Parathyroid adenoma (tissue), 2 donors: ENCODE measurements around the gene PRC1.

ENCODE experiments used
- H2AFZ ChIP-seq: fragments of 300-600 bp; sonication (generic); one replicate; pipeline ENCODE4 v1.7.0; 2017; ENCODE audit warnings: antibody characterized with exemption, mild to moderate bottlenecking
- H3K27ac ChIP-seq: fragments of 300-600 bp; sonication (generic); one replicate; pipeline ENCODE4 v1.7.0; 2017
- H3K27me3 ChIP-seq: fragments of 300-600 bp; sonication (generic); one replicate; pipeline ENCODE4 v1.7.0; 2017; ENCODE audit warnings: low read length; ENCODE audit not compliant: control insufficient read depth, insufficient read depth
- H3K36me3 ChIP-seq: fragments of 300-600 bp; sonication (generic); one replicate; pipeline ENCODE4 v1.7.0; 2017; ENCODE audit warnings: low read length; ENCODE audit not compliant: control insufficient read depth, insufficient read depth
- H3K4me1 ChIP-seq: fragments of 300-600 bp; sonication (generic); one replicate; pipeline ENCODE4 v1.7.0; 2017; ENCODE audit warnings: control low read depth
- H3K4me2 ChIP-seq: fragments of 300-600 bp; sonication (generic); one replicate; pipeline ENCODE4 v1.7.0; 2017; ENCODE audit warnings: low read length
- H3K4me3 ChIP-seq: fragments of 300-600 bp; sonication (generic); one replicate; pipeline ENCODE4 v1.7.0; 2017; ENCODE audit warnings: low read depth, low read length
- H3K79me2 ChIP-seq: fragments of 300-600 bp; sonication (generic); one replicate; pipeline ENCODE4 v1.7.0; 2017; ENCODE audit warnings: control low read depth
- H3K9ac ChIP-seq: fragments of 300-600 bp; sonication (generic); one replicate; pipeline ENCODE4 v1.7.0; 2017; ENCODE audit warnings: mild to moderate bottlenecking
- H3K9me3 ChIP-seq: fragments of 300-600 bp; sonication (generic); one replicate; pipeline ENCODE4 v1.7.0; 2017; ENCODE audit warnings: low read length; ENCODE audit not compliant: control insufficient read depth
- TF ChIP-seq, protein P1 (sequence below): fragments of 300-600 bp; sonication (generic); IDR thresholded peaks from one replicate; pipeline ENCODE4 v1.7.0; 2017; ENCODE audit warnings: antibody characterized with exemption, mild to moderate bottlenecking
- donor health status: primary hyperparathyroidism.

PRC1 gene

DNA sequence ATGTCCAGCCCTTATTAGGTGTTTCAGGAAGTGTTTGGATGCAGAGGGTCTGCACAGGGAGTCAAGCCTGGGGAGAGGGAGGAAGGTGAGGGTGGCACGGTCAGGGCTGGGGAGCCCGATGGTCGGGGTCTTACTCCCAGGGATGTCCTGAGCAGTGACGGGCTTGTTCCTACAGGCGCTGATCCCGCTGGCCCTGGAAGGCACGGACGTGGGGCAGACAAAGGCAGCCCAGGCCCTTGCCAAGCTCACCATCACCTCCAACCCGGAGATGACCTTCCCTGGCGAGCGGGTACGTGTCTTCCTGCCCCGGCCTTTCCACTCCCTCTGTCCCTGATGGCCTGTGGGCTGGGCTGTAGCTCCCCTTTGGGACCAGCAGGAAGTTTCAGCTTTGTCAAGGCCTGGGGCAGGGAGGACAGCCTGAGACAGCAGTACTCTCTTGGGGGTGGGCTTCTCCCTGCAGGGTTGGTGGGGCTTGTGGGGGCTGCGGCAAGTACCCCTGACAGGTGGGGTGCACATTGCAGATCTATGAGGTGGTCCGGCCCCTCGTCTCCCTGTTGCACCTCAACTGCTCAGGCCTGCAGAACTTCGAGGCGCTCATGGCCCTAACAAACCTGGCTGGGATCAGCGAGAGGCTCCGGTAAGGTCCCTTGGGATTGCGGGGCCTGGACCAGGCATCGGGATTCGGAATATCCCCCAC is 44.2 kb downstream of the PRC1 start:
- no peak overlapping the region for H3K27ac ChIP-seq
- H3K9me3 ChIP-seq = no peaks in the 10 kb centered on the region
- TF ChIP-seq, protein P1, sequence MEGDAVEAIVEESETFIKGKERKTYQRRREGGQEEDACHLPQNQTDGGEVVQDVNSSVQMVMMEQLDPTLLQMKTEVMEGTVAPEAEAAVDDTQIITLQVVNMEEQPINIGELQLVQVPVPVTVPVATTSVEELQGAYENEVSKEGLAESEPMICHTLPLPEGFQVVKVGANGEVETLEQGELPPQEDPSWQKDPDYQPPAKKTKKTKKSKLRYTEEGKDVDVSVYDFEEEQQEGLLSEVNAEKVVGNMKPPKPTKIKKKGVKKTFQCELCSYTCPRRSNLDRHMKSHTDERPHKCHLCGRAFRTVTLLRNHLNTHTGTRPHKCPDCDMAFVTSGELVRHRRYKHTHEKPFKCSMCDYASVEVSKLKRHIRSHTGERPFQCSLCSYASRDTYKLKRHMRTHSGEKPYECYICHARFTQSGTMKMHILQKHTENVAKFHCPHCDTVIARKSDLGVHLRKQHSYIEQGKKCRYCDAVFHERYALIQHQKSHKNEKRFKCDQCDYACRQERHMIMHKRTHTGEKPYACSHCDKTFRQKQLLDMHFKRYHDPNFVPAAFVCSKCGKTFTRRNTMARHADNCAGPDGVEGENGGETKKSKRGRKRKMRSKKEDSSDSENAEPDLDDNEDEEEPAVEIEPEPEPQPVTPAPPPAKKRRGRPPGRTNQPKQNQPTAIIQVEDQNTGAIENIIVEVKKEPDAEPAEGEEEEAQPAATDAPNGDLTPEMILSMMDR = no peak
- H3K79me2 ChIP-seq = no peaks in the 10 kb centered on the region
- H3K27me3 ChIP-seq = no peaks in the 10 kb centered on the region
- no peak overlapping the region for H3K4me2 ChIP-seq
- H3K4me3 ChIP-seq = no peak overlapping the region
- no peaks in the 10 kb centered on the region for H3K36me3 ChIP-seq
- no peak overlapping the region for H2AFZ ChIP-seq
- no peak overlapping the region for H3K9ac ChIP-seq
- no peaks in the 10 kb centered on the region for H3K4me1 ChIP-seq

DNA sequence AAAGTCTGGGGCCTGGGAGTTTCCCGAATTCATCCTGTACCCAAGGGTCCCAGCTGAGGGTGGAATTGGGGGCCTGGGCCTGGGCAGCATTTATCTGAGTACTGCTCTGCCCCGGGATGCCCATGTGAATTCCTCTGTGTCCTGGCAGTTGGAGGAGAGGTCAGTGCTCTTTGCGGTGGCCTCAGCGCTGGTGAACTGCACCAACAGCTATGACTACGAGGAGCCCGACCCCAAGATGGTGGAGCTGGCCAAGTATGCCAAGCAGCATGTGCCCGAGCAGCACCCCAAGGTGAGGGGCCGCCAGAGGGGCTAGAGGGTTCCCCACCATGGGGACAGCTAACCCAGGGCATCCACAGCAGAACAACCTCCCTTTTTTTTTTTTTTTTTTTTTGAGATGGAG is 45.8 kb downstream of the PRC1 start:
- Histone ChIP-seq H3K27me3 (no peaks in the 10 kb centered on the region), H3K79me2 (no peaks in the 10 kb centered on the region), H2AFZ (no peak overlapping the region), H3K36me3 (no peaks in the 10 kb centered on the region), H3K27ac (no peak overlapping the region), H3K4me2 (no peak overlapping the region), H3K9ac (no peak overlapping the region), H3K4me3 (no peak overlapping the region), H3K9me3 (no peaks in the 10 kb centered on the region), H3K4me1 (no peaks in the 10 kb centered on the region)
- TF ChIP-seq, protein P1 = no peak

DNA sequence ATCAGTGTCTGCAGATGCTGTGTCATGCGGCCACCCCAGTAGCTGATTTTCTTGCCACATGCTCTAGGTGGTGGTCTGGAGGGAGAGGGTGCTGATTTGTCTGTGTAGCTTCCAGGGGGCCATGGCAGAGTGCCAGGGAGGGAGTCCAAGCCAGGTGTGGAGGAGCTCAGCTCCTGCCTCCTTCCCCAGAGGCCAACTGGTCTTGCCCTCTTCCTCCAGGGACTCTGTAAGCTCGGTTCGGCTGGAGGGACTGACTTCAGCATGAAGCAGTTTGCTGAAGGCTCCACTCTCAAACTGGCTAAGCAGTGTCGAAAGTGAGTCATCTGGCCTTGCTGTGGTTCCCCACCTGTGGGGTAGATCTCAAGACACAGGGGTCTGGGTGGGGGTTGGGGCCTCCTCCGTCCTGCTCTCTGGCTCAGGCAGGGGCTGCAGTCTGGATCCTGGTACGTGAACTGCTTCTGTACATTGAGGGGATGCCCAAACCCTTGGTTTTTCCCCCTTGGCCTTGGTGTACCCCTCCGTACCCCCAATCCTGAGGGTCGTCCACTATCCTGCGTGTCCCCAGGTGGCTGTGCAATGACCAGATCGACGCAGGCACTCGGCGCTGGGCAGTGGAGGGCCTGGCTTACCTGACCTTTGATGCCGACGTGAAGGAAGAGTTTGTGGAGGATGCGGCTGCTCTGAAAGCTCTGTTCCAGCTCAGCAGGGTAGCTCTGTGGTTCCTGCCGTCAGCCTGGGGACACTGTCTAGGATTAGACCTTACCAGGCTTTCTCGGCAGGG is 46.6 kb downstream of the PRC1 start:
- H3K4me2 ChIP-seq = no peak overlapping the region
- H3K4me3 ChIP-seq = no peak overlapping the region
- H3K27ac ChIP-seq = no peak overlapping the region
- no peaks in the 10 kb centered on the region for H3K79me2 ChIP-seq
- no peaks in the 10 kb centered on the region for H3K9me3 ChIP-seq
- H3K9ac ChIP-seq = no peak overlapping the region
- H3K4me1 ChIP-seq = no peaks in the 10 kb centered on the region
- no peaks in the 10 kb centered on the region for H3K36me3 ChIP-seq
- no peak overlapping the region for H2AFZ ChIP-seq
- H3K27me3 ChIP-seq = no peaks in the 10 kb centered on the region
- TF ChIP-seq, protein P1 = no peak

DNA sequence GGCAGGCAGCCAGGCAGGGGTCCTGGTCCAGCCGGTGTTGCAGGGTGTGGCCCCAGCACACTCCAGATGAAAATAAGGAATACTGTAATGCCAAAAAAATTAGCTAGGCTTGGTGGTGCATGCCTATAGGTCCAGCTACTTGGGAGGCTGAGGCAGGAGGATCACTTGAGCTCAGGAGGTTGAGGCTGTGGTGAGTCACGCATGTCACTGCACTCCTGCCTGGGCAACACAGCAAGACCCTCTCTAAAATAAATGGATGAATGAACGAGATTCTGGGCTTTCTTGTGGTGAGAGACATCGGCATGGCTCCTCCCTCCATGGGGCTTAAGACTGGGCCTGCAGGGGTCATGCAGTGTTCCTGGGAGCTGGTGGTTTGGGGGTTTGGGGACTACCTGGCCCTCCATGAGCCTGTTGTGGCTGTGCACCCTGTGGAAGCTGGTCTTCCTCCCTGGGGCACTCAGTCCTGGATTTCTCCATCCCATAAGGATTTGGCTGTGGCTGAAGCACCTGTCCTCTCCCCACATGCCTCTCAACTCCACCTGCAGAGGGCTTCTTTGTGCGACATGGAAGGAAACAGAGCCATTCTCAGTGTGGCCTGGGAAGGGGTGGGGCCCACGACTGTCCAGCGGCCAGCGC is 47.3 kb downstream of the PRC1 start:
- H3K36me3 ChIP-seq = no peaks in the 10 kb centered on the region
- no peaks in the 10 kb centered on the region for H3K79me2 ChIP-seq
- no peak overlapping the region for H3K4me3 ChIP-seq
- no peaks in the 10 kb centered on the region for H3K4me1 ChIP-seq
- TF ChIP-seq, protein P1 = no peak
- H3K4me2 ChIP-seq = no peak overlapping the region
- no peak overlapping the region for H2AFZ ChIP-seq
- no peaks in the 10 kb centered on the region for H3K9me3 ChIP-seq
- H3K27ac ChIP-seq = no peak overlapping the region
- H3K9ac ChIP-seq = no peak overlapping the region
- no peaks in the 10 kb centered on the region for H3K27me3 ChIP-seq
